ENCODE measurements around the gene DZIP3. TPM values are rescaled to one million over a fixed set of nuclear protein-coding genes. Genes with fewer than 3 reads are reported as not detected.

The DZIP3 gene
- total and polyA plus RNA-seq, 2 donors (not counting 1 experiment from before 2014, with no cell fraction given) = 6.8 to 11.1 TPM

DNA sequence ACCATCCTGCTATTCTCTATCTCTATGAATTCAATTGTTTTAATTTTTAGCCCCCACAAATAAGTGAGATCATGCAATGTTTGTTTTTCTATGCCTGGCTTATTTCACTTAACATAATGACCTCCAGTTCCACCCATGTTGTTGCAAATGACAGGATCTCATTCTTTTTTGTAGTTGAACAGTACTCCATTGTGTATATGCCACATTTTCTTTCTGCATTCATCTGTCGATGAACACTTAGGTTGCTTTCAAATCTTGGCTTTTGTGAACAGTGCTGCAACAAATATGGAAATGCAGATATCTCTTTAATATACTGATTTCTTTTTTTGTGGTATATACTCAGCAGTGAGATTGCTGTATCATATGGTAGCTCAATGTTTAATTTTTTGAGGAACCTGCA lies 108.9 kb downstream of the DZIP3 start:
- H3K4me3 ChIP-seq (ENCODE audit: control extremely low read depth in 1 of 5, extremely low read depth in 1 of 5, insufficient read depth in 1 of 5, low read depth in 2 of 5, low read length in 4 of 5) = no peak overlapping the region
- no peak overlapping the region for H3K27ac ChIP-seq (ENCODE audit: low read length in 2 of 2)
- H3K9me3 ChIP-seq (ENCODE audit: control extremely low read depth in 1 of 3, control insufficient read depth in 2 of 3, insufficient read depth in 1 of 3, low read length in 2 of 3) = peaks cover 0 to 1% (median 0%) of the 10 kb centered on the region in 3 donors
- peaks cover 4% of the 10 kb centered on the region in 2 experiments for H3K36me3 ChIP-seq (replicated peaks in 1 of 2; ENCODE audit: control extremely low read depth in 1 of 2, control insufficient read depth in 1 of 2, extremely low read depth in 1 of 2, insufficient read depth in 2 of 2, low read length in 1 of 2)
- H3K4me1 ChIP-seq (ENCODE audit: control insufficient read depth in 2 of 2, insufficient read depth in 2 of 2, low read length in 2 of 2) = no peaks in the 10 kb centered on the region
- no peak overlapping the region for H2AFZ ChIP-seq (ENCODE audit: insufficient read depth, low read depth, low read length, poor library complexity, severe bottlenecking)
- no peak overlapping the region for H3K4me3 Mint-ChIP-seq
- TF ChIP-seq EZH2 (IDR thresholded peaks at IDR 0.05; ENCODE audit: borderline replicate concordance, insufficient read depth, low read depth, low read length, poor library complexity, severe bottlenecking) = no peak
- WGBS (ENCODE audit: insufficient coverage) = no CpG with 5 or more reads among the region's 1 CpG
- no peak overlapping the region for H3K9ac ChIP-seq (ENCODE audit: low read length)
- no peaks in the 10 kb centered on the region for H3K4me1 Mint-ChIP-seq
- no peak for DNase-seq
- ChIA-PET CTCF (no interaction called here), POLR2A (no interaction called here)
- no peak for ATAC-seq (ENCODE audit: low read depth)
- H3K27ac Mint-ChIP-seq = no peak overlapping the region
- no peaks in the 10 kb centered on the region for H3K27me3 Mint-ChIP-seq
- no peaks in the 10 kb centered on the region for H4K20me1 ChIP-seq (ENCODE audit: control insufficient read depth, insufficient read depth, low read length, poor library complexity, severe bottlenecking)
- no peaks in the 10 kb centered on the region for H3K27me3 ChIP-seq (replicated peaks in 1 of 4; ENCODE audit: control extremely low read depth in 1 of 4, control insufficient read depth in 3 of 4, insufficient read depth in 4 of 4, low read length in 3 of 4)
- no peak overlapping the region for H3K4me2 ChIP-seq (replicated peaks; ENCODE audit: low read depth, low read length, poor library complexity, severe bottlenecking)
- H3K9me3 Mint-ChIP-seq (ENCODE audit: insufficient read depth) = peaks cover 5% of the 10 kb centered on the region
- no peaks in the 10 kb centered on the region for H3K79me2 ChIP-seq (ENCODE audit: control insufficient read depth, insufficient read depth, low read length)
- intact Hi-C loops (cut with micrococcal nuclease) = no loop called here

DNA sequence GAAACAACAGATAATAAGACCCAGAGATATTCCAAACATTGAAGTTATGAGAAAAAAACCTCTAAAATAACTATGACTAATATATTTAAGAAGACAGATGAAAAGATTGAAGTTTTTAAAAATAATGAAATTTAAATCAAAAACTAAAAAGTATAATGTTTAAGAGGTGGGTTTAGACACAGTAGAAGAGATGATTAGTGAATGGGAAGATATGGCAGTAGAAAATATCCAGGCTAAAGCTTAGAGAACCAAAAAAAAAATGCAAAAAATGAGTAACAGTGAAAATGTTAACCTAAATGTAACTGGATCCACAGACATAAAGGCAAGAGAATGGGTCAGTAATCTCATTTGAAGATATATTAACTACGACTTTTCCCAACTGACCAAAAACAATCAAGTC lies 115.5 kb downstream of the DZIP3 start:
- H3K4me1 Mint-ChIP-seq = no peaks in the 10 kb centered on the region
- ChIA-PET POLR2A (no interaction called here), CTCF (no interaction called here)
- Histone ChIP-seq H3K36me3 (replicated peaks in 1 of 2; ENCODE audit: control extremely low read depth in 1 of 2, control insufficient read depth in 1 of 2, extremely low read depth in 1 of 2, insufficient read depth in 2 of 2, low read length in 1 of 2) (no peaks in the 10 kb centered on the region), H3K27ac (ENCODE audit: low read length in 2 of 2) (no peak overlapping the region), H3K9me3 (ENCODE audit: control extremely low read depth in 1 of 3, control insufficient read depth in 2 of 3, insufficient read depth in 1 of 3, low read length in 2 of 3) (peaks cover 0 to 15% (median 0%) of the 10 kb centered on the region in 3 donors), H3K27me3 (replicated peaks in 1 of 4; ENCODE audit: control extremely low read depth in 1 of 4, control insufficient read depth in 3 of 4, insufficient read depth in 4 of 4, low read length in 3 of 4) (no peaks in the 10 kb centered on the region), H3K4me3 (ENCODE audit: control extremely low read depth in 1 of 5, extremely low read depth in 1 of 5, insufficient read depth in 1 of 5, low read depth in 2 of 5, low read length in 4 of 5) (no peak overlapping the region), H3K4me1 (ENCODE audit: control insufficient read depth in 2 of 2, insufficient read depth in 2 of 2, low read length in 2 of 2) (no peaks in the 10 kb centered on the region), H3K79me2 (ENCODE audit: control insufficient read depth, insufficient read depth, low read length) (no peaks in the 10 kb centered on the region), H4K20me1 (ENCODE audit: control insufficient read depth, insufficient read depth, low read length, poor library complexity, severe bottlenecking) (no peaks in the 10 kb centered on the region), H3K9ac (ENCODE audit: low read length) (no peak overlapping the region), H3K4me2 (replicated peaks; ENCODE audit: low read depth, low read length, poor library complexity, severe bottlenecking) (no peak overlapping the region), H2AFZ (ENCODE audit: insufficient read depth, low read depth, low read length, poor library complexity, severe bottlenecking) (no peak overlapping the region)
- WGBS (ENCODE audit: insufficient coverage) = 80% methylated on average over 1 of the region's 1 CpG
- H3K27ac Mint-ChIP-seq = no peak overlapping the region
- no peak for ATAC-seq (ENCODE audit: low read depth)
- H3K4me3 Mint-ChIP-seq = no peak overlapping the region
- H3K9me3 Mint-ChIP-seq (ENCODE audit: insufficient read depth) = peaks cover 4% of the 10 kb centered on the region
- intact Hi-C loops (cut with micrococcal nuclease) = no loop called here
- no peak for TF ChIP-seq EZH2 (IDR thresholded peaks at IDR 0.05; ENCODE audit: borderline replicate concordance, insufficient read depth, low read depth, low read length, poor library complexity, severe bottlenecking)
- TF ChIP-seq, protein P1, sequence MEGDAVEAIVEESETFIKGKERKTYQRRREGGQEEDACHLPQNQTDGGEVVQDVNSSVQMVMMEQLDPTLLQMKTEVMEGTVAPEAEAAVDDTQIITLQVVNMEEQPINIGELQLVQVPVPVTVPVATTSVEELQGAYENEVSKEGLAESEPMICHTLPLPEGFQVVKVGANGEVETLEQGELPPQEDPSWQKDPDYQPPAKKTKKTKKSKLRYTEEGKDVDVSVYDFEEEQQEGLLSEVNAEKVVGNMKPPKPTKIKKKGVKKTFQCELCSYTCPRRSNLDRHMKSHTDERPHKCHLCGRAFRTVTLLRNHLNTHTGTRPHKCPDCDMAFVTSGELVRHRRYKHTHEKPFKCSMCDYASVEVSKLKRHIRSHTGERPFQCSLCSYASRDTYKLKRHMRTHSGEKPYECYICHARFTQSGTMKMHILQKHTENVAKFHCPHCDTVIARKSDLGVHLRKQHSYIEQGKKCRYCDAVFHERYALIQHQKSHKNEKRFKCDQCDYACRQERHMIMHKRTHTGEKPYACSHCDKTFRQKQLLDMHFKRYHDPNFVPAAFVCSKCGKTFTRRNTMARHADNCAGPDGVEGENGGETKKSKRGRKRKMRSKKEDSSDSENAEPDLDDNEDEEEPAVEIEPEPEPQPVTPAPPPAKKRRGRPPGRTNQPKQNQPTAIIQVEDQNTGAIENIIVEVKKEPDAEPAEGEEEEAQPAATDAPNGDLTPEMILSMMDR (IDR thresholded peaks at IDR 0.05) = no peak
- peaks cover 10% of the 10 kb centered on the region for H3K27me3 Mint-ChIP-seq
- no peak for DNase-seq
